Subcutaneous adipose tissue (tissue), 4 donors: ENCODE data around the gene STEAP3. TPM values are rescaled to one million over a fixed set of nuclear protein-coding genes. Genes with fewer than 3 reads are reported as not detected.

ENCODE experiments used
- total RNA-seq, 4 donors: library from RNA; depleted of rRNA; stranded (reverse); fragments of >200 nt; gene quantifications; one replicate each; pipeline ENCODE4 v1.1.0, GENCODE V29; 2016
- TF ChIP-seq, protein P1 (sequence below): fragments of 450-650 bp; IDR thresholded peaks from one replicate; pipeline ENCODE4 v1.5.1; 2016; ENCODE audit warnings: low read depth, mild to moderate bottlenecking, control low read depth, antibody characterized with exemption, moderate library complexity

The STEAP3 gene
- total RNA-seq, 4 donors from 2014 or later: 11.0 to 17.9 (median 14.4) TPM

DNA sequence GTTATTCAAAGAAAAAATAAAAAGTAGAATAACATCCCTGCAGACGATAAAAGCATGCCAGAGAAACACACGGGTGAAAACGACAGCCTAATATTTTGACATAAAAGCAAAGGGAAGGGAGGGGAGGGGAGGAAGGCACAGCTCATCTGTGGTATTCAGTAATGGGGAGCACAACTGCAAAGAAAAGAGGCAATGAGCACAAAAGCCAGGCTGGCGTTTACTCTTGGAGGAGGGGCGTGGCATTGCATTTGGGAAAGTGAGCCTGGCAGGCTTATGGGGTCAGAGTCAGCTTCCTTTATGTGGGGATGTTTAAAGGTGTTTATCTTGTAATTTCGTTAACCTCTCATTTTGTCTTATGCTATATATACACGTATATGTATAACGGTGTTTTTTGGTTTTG, 53.2 kb downstream of the STEAP3 start:
- TF ChIP-seq, protein P1, sequence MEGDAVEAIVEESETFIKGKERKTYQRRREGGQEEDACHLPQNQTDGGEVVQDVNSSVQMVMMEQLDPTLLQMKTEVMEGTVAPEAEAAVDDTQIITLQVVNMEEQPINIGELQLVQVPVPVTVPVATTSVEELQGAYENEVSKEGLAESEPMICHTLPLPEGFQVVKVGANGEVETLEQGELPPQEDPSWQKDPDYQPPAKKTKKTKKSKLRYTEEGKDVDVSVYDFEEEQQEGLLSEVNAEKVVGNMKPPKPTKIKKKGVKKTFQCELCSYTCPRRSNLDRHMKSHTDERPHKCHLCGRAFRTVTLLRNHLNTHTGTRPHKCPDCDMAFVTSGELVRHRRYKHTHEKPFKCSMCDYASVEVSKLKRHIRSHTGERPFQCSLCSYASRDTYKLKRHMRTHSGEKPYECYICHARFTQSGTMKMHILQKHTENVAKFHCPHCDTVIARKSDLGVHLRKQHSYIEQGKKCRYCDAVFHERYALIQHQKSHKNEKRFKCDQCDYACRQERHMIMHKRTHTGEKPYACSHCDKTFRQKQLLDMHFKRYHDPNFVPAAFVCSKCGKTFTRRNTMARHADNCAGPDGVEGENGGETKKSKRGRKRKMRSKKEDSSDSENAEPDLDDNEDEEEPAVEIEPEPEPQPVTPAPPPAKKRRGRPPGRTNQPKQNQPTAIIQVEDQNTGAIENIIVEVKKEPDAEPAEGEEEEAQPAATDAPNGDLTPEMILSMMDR: no peak

DNA sequence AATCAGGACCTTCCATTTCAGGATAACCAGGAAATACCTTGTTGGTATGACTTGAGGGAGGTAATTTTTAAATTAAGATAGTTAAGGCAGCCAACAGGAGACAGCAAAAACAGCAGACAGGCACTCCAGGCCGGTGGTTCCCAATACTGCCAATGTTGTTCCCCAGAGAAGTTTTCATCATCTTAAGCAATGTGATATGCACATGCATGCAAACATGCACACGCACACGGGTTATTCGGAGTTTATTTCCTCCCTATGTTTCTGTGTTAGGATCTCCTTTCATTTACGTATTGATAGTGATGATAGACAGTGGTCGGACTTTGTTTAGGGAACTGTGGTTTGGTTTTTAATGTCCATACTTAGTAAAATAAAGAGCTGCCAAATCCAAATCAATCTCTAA, 55.3 kb downstream of the STEAP3 start:
- TF ChIP-seq, protein P1: no peak

DNA sequence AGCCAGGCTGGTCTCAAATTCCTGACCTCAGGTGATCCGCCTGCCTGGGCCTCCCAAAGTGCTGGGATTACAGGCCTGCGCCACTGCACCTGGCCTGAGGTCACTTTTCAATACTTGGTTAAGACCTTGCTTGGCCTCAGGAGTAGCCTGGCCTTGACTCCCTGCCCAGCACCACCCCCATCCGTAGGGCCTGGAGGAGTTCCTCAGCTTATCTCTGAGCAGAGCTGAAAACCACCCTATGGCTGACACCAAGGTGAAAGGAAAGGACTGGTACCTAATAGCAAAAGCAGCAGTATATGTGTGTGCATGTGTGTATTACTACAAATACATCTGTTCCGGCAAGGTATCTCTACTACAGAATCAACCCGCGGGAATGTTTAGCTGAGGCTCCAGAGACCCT, 56.0 kb downstream of the STEAP3 start:
- TF ChIP-seq, protein P1: no peak

DNA sequence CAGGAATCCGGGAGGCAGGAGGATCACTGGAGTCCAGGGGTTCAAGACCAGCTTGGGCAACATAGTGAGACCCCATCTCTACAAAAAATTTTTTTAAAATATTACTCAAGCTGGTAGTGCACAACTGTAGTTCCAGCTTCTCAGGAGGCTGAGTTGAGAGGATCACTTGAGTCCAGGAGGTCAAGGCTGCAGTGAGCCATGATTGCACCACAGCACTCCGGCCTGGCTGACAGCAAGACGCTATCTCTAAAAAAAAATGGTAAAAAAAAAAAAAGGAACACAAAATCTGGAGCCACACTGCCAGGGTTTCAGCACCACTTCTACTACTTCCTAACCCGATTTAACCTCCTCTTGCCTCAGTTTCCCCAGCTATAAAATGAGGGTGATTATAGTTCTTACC, 57.0 kb downstream of the STEAP3 start:
- TF ChIP-seq, protein P1: no peak

DNA sequence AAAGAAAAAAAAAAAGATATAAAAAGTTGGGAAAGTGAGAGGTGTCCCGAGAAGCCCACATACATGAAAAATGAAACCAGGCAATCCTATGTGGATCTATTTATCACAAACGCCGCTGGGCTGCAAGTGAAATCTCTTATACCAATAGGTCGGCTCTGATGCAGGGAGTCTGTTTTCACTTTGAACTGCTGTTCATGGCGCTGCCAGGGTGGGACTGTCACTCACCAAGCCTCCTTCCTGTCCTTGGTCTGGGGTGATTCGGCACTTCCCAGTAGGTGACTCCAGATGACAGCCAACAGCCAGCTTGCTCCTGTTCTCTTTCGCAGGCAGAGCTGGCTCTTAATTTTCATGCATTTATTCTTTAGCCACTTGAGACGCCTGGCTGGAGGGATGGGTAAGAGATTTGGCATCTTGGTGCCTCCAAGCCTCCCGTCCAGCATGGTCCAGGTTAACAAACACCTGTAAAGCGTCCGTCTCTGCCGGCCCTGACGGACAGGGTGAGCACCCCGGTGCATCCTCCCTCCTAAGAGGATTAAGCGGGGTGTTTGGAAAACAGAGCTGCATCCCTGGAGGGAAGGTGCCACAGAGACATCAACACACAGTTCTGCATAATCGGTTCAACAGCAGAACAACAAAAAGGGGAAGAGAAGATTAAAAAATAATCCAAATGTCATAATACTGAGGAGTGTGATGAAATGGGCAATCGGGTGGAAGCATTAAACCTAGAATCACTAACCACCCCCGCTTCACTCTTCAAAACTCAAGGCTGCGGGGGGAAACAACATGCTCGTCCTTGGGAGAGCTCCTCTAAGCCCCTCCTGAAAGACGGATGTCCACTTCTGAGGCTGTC, 58.7 kb downstream of the STEAP3 start:
- TF ChIP-seq, protein P1: no peak

DNA sequence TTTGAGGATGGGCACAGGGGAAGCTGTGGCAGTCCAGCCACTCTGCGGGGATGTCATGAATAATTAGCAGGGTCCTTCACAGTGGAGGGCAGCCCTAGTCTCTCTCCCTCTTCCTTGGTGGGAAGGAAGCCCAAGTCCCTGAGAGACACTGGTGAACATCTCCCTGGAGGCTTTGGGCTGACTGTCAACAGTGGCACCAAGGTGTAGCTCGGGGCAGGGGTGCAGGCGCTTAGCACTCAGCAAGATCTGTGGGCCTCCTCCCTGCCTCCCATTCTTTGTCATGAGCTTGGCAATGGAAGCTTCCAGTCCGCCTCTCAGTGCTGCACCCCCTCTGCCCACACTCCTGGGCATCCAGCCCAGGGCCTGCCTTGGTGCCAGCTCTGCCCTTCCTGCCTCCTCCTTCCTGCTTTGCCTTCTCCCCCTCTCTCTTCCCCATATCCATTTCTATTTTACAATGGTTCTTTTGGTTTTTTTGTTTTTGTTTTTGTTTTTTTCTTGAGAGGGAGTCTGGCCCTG, 59.4 kb downstream of the STEAP3 start:
- TF ChIP-seq, protein P1: no peak

DNA sequence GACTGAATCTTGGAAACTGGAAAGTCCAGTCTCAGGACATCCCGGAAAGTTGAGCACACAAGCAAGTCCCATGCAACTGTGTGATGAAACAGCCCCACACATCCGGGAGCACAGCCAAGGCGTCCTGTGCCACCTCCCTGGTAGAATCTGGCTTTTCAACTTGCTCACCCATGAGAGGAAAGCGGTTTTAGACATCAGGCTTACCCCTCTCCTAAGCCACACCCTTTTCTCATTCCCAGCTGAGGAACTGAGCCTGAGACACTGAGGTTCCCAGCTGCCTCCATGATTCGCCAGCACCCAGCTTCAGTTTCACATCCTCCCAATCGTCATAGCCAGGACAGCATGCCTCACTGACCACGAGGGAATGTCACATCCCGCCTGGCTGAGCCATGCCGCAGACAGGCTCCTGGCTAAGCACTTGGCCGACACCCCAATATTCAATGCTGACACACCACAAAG, 60.3 kb downstream of the STEAP3 start:
- TF ChIP-seq, protein P1: no peak
